ENCODE data around the gene CKS1B. TPM values are rescaled to one million over a fixed set of nuclear protein-coding genes. Genes with fewer than 3 reads are reported as not detected.

Gene CKS1B
- total RNA-seq, 1 donor from 2014 or later: 31.7 TPM

DNA sequence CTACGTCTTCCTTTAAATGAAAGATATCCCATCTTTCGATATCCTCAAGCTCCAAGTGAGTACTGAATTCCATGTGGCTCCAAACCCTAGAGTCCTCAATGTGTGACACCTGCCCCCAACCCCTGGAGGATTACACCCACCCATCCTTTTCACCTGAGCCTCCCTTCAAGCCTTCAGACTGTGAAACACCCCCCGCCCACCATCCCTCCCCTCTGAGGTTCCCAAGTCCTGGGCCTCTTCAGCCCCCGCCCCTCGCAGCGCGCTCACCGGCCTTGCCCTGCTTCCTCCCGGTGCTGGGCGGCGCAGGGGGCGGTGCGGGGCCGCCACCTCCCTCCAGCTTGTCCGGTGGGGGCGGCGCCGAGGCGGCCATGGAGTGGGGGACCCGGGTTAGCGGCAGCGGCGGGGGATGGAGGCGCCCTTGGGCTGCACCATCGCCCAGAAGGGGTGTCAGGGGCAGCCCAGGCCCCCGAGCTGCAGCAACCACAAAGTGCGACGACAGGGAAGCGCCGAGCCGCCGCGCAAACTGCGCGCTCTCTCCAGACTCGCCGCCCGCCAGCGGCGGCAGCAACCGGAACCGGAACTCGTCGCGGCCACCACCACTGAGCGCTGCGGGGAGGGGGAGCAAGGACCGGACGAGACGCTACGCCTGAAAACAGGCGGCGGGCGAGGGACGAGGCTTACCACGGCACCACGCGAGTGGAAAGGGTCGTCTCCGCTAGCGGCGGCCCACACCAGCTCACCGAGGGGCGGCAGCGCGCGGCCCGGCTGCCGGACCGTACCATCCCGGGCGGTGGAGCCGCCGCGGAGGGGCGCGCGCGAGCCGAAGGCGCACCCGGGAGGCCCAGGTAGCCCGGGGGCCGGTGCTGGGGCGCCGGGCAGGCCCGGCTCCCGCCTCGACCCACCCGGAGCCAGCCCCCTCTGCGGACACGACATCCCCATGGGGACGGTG is 13.0 kb upstream of the CKS1B start, which contains the start of gene PYGO2:
PYGO2 (minus strand) TSS at position 576 of the 949 bp plus-strand sequence; CDS start at position 370, 206 bp downstream.
- DNase-seq (ENCODE audit: low spot score): peak; percentile 90
- peak; percentile 84 for ATAC-seq
- intact Hi-C loops (cut with DNase I): loop anchor here (2.0 kb wide), 1 partner anchor 33 kb away; no protein-coding TSS in a partner anchor

DNA sequence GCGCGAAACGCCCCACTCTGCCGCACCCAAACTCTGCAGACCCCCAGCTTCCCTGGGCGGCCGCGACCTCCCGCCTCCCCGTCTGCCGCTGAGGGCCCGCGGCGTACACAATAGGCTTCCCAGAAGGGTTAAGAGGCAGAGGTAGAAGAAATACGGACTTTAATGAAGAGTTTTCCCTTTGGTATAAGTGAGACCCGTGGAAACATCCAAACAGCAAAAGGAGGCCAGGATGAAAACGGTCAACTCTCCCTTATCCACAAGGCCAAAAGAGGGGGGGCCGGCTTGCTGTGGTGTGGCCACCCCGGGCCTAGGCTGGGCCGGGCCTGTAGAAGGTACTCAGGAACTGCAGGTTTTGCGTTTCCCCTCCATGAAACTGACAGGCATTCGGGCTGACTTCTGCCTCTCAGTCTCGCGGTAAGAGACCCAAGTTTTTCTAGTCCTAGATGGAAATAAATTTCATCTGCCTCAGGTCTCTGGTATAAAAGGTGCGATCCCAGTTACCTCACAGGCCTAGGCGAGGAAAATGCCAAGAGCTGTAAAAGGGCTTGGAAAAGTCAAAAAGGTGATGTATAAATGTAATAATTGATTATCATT is 12.2 kb upstream of the CKS1B start:
- intact Hi-C loops (cut with DNase I): loop anchor here (2.0 kb wide), 1 partner anchor 33 kb away; no protein-coding TSS in a partner anchor
- ATAC-seq: no peak
- peak; percentile 60 for DNase-seq (ENCODE audit: low spot score)

DNA sequence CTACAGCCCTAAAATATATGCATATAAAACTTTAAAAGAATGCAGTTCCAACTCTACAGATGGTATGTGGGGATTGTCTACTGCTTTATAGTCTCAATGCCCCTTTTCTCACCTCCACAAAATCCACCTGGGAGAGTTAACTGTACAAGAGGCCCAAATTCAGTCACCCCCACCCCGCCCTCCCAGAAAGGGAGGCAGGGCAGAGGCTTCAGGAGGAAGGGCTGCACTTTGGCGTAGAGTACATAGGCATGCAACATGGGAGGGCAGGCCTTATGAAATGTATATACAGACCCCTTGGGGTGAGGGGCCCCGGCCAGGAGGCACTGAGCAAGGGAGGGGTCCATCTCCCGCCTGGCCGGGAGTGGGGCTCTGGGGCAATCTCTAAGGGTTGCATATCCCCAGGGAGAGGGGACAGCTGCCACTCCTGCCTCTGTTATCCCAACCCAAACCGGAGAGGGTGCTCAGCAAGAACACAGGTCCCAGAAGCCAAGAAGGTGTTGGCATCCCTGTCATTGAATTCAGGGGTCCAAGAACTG is 11.6 kb upstream of the CKS1B start:
- DNase-seq (ENCODE audit: low spot score): no peak
- no peak for ATAC-seq
- intact Hi-C loops (cut with DNase I): loop anchor here (2.0 kb wide), 1 partner anchor 32 kb away; no protein-coding TSS in a partner anchor

DNA sequence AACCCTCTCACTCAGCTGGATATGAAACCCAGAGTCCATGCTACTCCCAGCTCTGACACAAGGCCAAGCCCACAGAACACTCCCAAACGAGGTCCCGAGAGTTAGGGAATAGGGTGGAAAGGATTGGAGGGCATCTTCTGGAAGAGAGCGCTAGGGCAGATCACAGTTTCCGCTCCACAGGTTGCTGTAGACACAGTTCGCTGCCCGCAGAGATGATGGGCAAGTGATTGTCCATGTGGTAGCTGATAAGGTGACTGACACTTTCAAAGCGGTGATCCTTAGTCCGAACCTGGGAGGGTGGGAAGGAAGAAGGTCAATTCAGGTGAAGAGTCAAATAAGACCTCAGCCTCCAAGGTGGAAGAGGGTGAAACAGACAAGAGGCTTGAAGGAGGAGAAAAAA is 10.8 kb upstream of the CKS1B start:
- DNase-seq (ENCODE audit: low spot score): no peak
- ATAC-seq: no peak
- intact Hi-C loops (cut with DNase I): loop anchor here (2.0 kb wide), 1 partner anchor 31 kb away; no protein-coding TSS in a partner anchor

DNA sequence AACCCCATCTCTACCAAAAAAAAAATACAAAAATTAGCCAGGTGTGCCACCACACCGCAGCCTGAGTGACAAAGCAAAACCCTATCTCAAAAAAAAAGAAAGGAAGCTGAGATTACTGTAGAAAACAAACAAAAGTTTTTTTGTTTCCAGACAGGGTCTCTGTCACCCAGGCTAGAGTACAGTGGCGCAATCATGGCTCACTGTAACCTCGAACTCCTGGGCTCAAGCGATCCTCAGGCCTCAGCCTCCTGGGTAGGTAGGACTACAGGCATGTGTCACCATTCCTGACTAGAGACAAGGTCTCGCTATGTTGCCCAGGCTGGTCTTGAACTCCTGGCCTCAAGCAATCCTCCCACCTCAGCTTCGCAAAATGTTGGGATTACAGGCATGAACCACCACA is 10.1 kb upstream of the CKS1B start:
- ATAC-seq (no peak), DNase-seq (ENCODE audit: low spot score) (no peak)
- intact Hi-C loops (cut with DNase I): no loop called here

DNA sequence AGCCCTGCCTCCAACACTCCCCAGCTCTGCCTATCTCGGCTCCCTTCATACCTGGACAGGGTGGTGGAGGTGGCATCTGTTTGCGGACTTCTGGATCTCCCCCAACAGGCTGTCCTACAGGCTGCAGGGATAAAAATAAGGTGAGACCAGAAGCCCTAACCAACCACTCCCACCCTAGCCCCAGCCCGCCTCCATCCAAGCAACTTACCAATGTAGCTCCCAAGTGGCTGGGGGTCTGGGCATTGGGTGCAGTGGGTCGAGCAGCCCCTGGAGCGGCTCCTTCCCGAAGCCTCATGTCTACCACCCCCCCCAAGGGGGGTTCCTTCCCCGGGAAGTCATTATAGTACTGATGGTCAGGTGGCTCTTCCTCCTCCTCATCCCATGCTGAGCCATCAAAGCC is 8.4 kb upstream of the CKS1B start:
- no peak for ATAC-seq
- intact Hi-C loops (cut with DNase I): no loop called here
- DNase-seq (ENCODE audit: low spot score): no peak

DNA sequence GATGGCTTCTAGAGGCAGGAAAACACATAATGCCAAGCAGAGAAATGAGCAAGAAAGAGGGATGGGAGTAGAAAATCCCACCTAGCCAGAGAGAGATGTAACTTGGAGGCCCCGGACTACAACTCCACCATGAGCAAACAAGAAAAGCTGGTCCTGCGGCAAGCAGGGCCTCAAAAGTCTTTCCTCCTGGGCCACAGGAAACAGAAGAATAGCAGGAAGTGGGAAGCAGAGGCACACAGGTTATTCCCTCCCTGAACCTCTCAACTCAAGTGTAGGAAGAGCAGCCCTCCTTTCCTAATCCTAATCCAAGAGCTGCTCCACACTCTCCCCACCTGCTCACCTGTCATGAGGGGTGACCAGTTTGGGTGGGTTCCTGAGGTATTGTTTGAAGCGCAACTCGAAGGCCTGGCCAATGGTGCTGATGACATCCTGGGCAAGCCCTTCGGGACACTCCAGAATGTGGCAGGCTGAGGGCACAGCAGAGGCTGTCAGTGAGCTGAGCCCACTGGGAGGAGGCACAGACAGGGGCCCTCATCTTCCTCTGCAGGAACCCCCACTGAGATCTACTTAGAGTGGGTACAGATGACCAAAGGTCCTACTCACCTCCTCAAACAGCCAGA is 7.0 kb upstream of the CKS1B start:
- intact Hi-C loops (cut with DNase I): no loop called here
- DNase-seq (ENCODE audit: low spot score) (no peak), ATAC-seq (no peak)

DNA sequence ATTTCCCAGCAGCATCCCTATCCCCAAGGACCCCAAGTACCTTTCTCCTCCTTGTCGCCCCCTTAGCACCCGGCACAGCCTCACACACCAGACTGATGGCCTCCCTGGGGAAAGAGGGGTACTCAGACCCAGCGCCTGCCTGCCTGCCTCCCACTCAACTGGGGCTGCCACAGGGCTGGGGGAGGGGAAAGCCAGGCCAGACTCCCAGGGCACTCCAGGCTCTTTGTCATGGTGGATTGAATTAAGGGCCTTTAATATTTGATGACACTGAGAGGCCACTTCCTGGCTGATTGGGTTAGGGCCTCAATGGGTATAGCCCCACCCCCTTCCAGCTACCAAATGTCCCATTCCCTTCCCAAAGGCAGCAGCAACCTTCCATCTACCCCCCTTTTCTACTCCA is 5.8 kb upstream of the CKS1B start:
- no peak for ATAC-seq
- intact Hi-C loops (cut with DNase I): no loop called here
- DNase-seq (ENCODE audit: low spot score): no peak

DNA sequence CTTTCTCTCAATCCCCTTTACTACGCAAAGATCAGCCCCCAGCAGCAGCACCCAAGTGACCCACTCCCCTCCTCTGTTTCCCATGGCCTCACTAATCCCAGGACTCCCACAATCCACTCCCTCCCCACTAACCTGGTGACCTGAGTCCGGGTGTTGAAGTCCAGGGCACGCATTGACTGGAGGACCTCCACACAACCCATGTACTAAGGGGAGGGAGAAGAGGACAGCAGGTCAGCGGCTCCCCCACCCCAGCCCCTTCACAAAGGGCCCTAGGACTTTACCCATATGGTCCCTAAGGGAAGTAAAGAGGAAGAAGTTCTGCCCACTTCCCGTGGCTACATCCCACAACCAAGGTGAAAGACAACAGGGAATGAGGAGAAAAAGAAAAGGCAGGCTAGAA is 5.2 kb upstream of the CKS1B start:
- DNase-seq (ENCODE audit: low spot score) (no peak), ATAC-seq (no peak)
- intact Hi-C loops (cut with DNase I): no loop called here

DNA sequence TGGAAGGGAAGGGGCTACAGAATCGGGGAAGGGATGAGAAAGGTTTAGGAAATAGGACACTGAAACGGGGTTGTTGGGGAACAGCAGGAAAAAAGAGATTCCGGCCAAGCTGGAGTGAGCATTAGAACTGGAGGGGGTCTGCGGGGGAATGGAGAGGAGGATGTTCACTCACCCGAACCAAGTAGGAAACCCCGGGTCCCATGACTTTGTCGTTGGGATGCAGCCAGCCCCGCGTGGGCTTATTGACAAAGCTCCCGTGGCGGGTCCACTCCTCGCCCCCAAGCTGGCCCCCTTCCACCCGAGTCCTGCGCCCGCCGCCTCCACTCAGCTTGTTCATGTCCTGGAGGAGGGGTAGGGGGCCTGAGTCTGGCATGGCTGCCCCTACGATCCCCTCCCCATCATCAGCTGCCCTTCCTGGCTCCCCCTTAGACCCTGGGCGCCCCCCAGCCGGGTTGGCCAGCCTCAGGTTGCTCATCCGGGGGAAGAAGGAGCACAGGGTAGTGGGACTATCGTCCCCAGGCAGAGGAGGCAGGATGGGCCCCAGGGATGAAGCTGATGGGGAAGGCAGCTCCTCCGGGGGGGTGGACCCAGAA is 4.5 kb upstream of the CKS1B start:
- intact Hi-C loops (cut with DNase I): no loop called here
- ATAC-seq (no peak), DNase-seq (ENCODE audit: low spot score) (peak; percentile 80)

DNA sequence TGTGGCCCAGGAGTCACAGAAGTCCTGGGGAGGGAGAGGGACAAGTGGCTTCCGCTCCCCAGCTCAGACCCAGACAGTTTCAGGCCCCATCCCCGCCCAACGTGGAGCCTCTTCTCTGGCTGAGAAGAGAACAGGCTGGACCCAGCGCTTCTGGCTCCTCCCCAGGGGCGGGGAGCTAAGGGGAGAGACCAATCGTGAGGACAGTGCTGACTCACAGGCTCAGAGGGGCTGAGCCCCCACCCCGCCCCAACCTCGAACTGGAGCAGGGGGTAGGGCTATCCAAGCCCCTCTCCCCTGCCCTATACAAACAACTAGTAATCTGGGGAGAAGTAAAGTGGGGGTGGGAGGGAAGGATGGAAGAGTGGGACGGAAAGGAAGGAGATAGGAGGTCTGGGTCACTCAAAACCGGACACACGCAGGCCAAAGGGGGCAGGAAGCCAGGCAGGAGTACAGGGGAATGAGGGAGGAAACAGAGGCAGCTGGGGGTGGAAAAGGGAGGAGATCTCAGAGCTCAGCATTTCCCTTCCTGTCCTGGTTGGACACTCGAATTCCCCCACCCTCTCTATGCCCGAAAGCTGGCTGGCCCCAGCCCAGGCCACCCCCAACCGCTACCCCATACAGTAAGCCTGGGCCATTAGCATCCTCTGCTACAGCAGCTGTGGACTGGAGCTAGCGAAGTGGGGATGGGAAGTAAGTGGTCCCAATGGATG is 3.7 kb upstream of the CKS1B start, which contains the start of gene SHC1:
SHC1 (minus strand) TSS at position 117 of the 710 bp plus-strand sequence. CDS start 221 bp downstream, outside the sequence.
- DNase-seq (ENCODE audit: low spot score): peak; percentile 97
- peak; percentile 74 for ATAC-seq
- intact Hi-C loops (cut with DNase I): no loop called here

DNA sequence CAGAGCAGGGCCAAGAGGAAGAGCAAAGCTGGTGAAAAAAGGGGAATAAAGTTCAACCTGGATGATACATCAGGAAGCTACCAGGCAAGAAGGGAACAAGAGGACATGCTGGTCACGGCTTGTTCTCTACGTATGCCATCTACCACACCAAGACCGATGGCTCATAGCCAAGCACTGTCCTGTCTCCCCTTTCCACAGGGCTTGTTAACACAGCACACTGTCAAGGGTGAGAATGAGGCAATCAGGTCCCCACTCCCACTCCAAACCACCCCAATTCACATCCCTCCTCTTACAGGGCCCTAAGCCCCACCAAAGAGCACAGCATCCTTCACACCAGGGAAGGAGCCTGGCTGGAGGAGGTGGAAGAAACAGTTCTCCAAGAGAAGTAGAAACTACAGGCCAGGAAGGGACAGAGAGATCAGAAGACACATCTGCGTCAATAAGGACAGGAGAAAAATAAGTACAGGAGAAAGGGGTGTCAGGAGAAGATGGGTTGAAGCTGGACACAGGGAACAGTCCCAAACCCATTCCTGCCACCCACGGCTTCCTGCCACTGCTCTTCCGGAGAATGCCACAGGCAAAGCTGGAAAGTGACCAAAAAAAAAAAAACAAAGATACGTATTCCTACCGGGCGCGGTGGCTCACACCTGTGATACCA is 3.0 kb upstream of the CKS1B start:
- no peak for DNase-seq (ENCODE audit: low spot score)
- ATAC-seq: no peak
- intact Hi-C loops (cut with DNase I): no loop called here

DNA sequence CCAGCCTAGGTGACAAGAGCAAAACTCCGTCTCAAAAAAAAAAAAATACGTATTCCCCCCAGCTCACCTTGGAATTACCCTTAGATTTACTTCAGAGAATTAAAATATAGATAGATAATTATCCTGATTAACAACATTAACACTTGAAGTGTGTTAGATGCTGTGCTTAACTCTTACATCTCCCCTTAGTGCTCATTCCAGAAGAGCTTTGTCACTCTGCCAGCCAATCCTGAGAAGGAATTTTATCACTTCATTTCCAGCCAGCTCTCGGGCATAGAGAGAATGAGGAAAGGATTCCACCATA is 2.3 kb upstream of the CKS1B start:
- no peak for ATAC-seq
- intact Hi-C loops (cut with DNase I): no loop called here
- DNase-seq (ENCODE audit: low spot score): no peak

DNA sequence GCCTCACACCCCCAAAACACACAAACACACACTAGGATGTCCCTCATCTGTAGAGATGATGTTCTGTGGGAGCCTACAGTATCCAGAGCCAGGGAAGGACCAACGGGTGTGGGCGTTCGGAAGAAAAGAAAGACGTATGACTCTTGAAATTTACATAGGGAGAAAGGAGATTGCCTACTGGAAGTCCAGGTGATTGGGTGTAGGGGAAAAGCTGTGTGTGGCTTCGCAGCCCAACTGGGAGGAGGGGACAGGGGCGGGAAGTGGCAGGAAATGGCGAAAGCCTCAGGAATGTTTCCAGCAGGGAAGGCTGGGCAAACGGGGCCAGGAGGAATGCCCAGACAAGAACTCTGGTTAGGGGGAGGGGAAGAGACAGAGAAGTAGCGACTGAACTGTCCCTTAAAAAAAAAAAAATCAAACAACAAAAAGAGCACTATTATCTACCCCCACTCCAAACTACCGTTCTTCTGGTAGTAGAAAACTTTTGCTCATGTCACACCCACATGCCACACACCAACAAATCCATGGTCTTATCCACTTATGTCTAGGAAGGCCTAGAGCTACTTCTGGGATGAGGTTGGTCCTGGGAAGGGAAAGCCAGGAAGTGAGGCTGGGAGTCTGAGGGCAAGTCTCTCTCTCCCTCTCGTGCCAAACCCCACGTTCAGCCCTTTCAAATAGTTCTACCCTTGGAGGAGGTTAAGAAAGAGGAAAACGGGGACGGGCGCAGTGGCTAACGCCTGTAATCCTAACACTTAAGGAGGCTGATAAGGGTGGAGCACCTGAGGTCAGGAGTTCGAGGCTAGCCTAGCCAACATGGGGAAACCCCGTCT is 1.8 kb upstream of the CKS1B start:
- intact Hi-C loops (cut with DNase I): no loop called here
- DNase-seq (ENCODE audit: low spot score): no peak
- ATAC-seq: no peak

DNA sequence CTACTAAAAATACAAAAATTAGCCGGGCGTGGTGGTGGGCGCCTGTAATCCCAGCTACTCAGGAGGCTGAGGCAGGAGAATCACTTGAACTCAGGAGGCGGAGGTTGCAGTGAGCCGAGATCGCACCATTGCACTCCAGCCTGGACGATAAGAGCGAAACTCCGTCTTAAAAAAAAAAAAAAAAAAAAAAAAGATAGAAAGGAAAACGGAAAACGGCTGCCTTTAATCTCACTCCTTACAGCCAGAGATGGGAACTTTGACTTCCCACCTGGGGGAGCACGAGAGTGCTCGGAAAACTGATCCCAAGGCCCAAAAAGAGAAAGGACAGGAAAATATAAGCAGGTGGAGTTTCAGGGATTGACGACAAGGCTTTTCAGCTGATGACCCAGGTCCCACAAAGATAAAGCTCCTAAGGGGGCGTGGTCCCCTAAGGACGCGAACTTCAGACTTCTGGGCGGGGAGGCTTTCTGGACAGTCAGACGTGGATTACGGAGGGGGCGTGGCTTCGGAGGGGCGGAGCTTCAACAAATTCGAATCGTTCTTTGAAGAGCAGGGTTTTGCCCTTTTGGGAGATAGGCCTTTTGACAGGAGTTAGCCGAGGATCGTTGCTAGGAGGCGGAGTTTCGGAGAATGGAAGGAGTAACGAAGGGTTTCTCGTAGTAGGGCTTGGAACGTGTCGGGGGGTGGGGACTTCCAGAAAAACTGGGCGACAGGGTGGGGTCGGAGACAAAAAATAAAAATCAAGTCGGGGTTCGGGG is 958 bp upstream of the CKS1B start:
- peak; percentile 62 for ATAC-seq
- intact Hi-C loops (cut with DNase I): no loop called here

DNA sequence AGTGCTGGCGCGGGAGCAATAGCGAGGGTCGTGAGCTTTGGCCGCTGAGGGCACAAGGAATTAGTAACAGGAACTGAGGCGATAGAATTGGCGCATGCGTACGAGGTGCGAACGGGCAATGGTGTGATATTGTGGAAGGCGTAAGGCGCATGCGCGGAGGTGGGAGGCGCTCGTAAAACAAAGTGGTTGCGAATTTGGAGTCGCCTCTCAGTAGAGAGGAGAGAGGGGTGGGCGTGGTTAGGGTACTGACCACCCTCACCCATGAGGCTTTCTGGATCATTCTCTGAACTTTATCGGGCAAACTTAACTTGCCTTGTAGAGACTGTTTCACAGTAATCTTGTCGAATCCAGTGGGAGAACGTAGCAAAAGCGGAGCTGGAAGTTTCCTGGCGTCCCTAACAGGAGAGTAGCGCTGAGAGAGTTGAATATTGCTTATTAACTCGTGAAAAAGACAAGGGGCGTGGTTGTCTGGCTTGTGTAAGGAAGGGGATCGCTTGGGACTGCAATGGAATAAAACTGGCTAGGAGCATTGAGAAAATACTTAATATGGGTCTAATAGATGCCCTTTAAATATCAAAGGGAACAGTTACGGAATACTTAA is 427 bp downstream of the CKS1B start:
- intact Hi-C loops (cut with DNase I): loop anchor here (5.0 kb wide), 1 partner anchor 197 kb away; the partner anchor contains the start of genes KRTCAP2 and TRIM46
- DNase-seq (ENCODE audit: low spot score) (peak; percentile 97), ATAC-seq (peak; percentile 81)

More for the DNA sequence above, 958 bp upstream of the CKS1B start:
- peak; percentile 99 for DNase-seq (ENCODE audit: low spot score)
